Activated naive CD8-positive, alpha-beta T cell treated with anti-CD3 and anti-CD28 coated beads, Interleukin-2, amount 10 ng/mL, durations not matched to agents 7 days and 5 days (primary cell): ENCODE measurements around the gene C4A. TPM values are rescaled to one million over a fixed set of nuclear protein-coding genes. Genes with fewer than 3 reads are reported as not detected.
A peak's percentile ranks its signal among the peaks of the same experiment; 100 is the strongest.

Source experiments
- ATAC-seq: fragments of 150-1000 bp; cut with Tn5 transposase; one replicate; pipeline ENCODE4 v1.10.0; 2021; ENCODE audit warnings: low read depth, moderate library complexity
- POLR2A ChIA-PET: fragments of 350-600 bp; sonication (Branson Sonifier 250); formaldehyde crosslinking; loops from one replicate; lab custom pipeline; 2021; ENCODE audit warnings: antibody characterized with exemption; lab: Charles Lee
- DNase-seq: peaks from one replicate; pipeline ENCODE4 v3.0.0; 2021
- H3K27ac Mint-ChIP-seq: one replicate; pipeline ENCODE4 v1.8.0; 2022; ENCODE audit warnings: mild to moderate bottlenecking, mixed read lengths
- H3K27me3 Mint-ChIP-seq: one replicate; pipeline ENCODE4 v1.8.0; 2022; ENCODE audit warnings: mild to moderate bottlenecking, moderate library complexity, mixed read lengths
- H3K36me3 Mint-ChIP-seq: one replicate; pipeline ENCODE4 v1.8.0; 2021; ENCODE audit warnings: mild to moderate bottlenecking, mixed read lengths
- H3K4me1 Mint-ChIP-seq: one replicate; pipeline ENCODE4 v1.8.0; 2021; ENCODE audit warnings: mixed read lengths
- H3K4me3 Mint-ChIP-seq: one replicate; pipeline ENCODE4 v1.8.0; 2022; ENCODE audit warnings: mild to moderate bottlenecking, moderate library complexity, mixed read lengths
- H3K9me3 Mint-ChIP-seq: one replicate; pipeline ENCODE4 v1.8.0; 2021; ENCODE audit warnings: mixed read lengths
- total RNA-seq, 2 experiments: library from RNA; stranded (reverse); gene quantifications; one replicate each; pipeline ENCODE4 v1.2.3, GENCODE V29; 2021

C4A gene
- total RNA-seq, 2 experiments from 2014 or later, result 3.4 to 6.7 TPM

DNA sequence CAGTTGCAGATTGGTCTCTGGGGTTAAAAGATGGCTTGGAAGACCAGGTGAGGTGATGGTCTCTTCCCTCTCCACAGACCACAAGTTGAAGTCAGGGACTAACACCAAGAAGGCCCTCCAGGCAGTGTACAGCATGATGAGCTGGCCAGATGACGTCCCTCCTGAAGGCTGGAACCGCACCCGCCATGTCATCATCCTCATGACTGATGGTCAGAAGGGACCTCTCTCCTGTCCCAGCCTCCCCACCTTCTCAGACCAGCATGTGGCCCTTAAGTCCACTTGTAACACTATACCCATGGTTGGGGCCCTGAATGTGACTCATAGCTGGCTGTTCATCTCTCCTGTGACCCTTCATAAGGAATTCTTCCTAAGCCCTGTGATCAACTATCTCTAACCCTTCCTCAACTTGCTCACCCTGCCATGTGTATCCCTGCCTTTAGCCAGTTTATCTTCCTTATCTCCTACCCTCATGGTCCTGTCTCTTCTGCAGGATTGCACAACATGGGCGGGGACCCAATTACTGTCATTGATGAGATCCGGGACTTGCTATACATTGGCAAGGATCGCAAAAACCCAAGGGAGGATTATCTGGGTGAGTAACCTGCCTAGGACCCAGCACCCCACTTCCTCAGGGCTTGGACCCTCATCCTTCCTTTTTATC is 33.0 kb upstream of the C4A start:
- POLR2A ChIA-PET, result interaction anchor here (1.0 kb wide), 1 partner anchor 51 kb away, joined by 3 read pairs; the partner anchor contains the start of gene EHMT2

GRCh38 chr6:31949926-31950548 is 31.8 kb upstream of the C4A start:
- no peak overlapping the region for H3K27ac Mint-ChIP-seq
- no peaks in the 10 kb centered on the region for H3K9me3 Mint-ChIP-seq
- no peak for ATAC-seq
- POLR2A ChIA-PET, result interaction anchor here (1.0 kb wide), 1 partner anchor 52 kb away, joined by 3 read pairs; the partner anchor contains the start of gene EHMT2
- no peak for DNase-seq
- H3K27me3 Mint-ChIP-seq, result peaks cover 5% of the 10 kb centered on the region
- H3K4me1 Mint-ChIP-seq, result peaks cover 9% of the 10 kb centered on the region
- H3K36me3 Mint-ChIP-seq, result peaks cover 20% of the 10 kb centered on the region
- no peak overlapping the region for H3K4me3 Mint-ChIP-seq

More for the DNA sequence above, 33.0 kb upstream of the C4A start:
- Mint-ChIP-seq H3K4me3 (no peak overlapping the region), H3K27me3 (peaks cover 5% of the 10 kb centered on the region), H3K27ac (no peak overlapping the region), H3K4me1 (peaks cover 9% of the 10 kb centered on the region), H3K9me3 (no peaks in the 10 kb centered on the region), H3K36me3 (peaks cover 12% of the 10 kb centered on the region)
- DNase-seq (no peak), ATAC-seq (no peak)

- Mint-ChIP-seq H3K9me3 (no peaks in the 10 kb centered on the region), H3K27me3 (peaks cover 3% of the 10 kb centered on the region), H3K4me1 (peaks cover 4% of the 10 kb centered on the region), H3K36me3 (peaks cover 24% of the 10 kb centered on the region), H3K4me3 (no peak overlapping the region), H3K27ac (no peak overlapping the region)
- DNase-seq, result peak; percentile 52
- peak; percentile 59 for ATAC-seq
- POLR2A ChIA-PET, result interaction anchor here (0.9 to 1.7 kb wide), 4 partner anchors 18 to 54 kb away, joined by 3 to 9 read pairs (median 5); partner anchors contain the start of genes DXO and EHMT2
These were observed 29.6 kb upstream of the C4A start for GRCh38 chr6:31952140-31952805.

DNA sequence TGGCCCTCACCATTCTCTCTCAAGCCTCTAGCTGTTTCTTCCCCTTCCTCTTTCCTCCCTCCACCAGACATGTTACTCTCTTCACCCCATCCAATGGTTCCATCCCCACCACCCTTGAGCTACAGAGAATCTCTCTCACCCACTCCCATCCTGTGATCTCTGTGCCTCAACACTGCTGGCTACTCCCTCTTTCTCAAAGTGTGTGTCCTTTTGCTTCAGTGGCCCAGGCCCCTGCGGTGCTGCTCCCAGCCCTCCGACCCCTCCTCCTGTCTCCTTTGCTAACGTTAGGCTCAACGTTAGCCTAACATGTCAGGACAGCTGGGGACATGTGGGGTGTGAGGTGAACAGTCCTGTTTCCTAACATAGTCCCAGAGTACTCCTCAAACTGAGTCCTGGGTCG is 29.0 kb upstream of the C4A start:
- Mint-ChIP-seq H3K4me3 (no peak overlapping the region), H3K36me3 (peaks cover 21% of the 10 kb centered on the region), H3K4me1 (peaks cover 8% of the 10 kb centered on the region), H3K9me3 (no peaks in the 10 kb centered on the region), H3K27ac (peak overlapping the region; percentile 4), H3K27me3 (no peaks in the 10 kb centered on the region)
- POLR2A ChIA-PET, result interaction anchor here (1.3 to 1.7 kb wide), 2 partner anchors 17 to 19 kb away, joined by 3 to 9 read pairs; partner anchors contain the start of gene DXO
- DNase-seq (no peak), ATAC-seq (no peak)

GRCh38 chr6:31954511-31954910 is 27.3 kb upstream of the C4A start:
- Mint-ChIP-seq H3K4me3 (no peak overlapping the region), H3K27ac (no peak overlapping the region), H3K36me3 (peaks cover 21% of the 10 kb centered on the region), H3K27me3 (no peaks in the 10 kb centered on the region), H3K4me1 (peaks cover 12% of the 10 kb centered on the region), H3K9me3 (no peaks in the 10 kb centered on the region)
- POLR2A ChIA-PET, result no interaction called here
- DNase-seq (no peak), ATAC-seq (no peak)

DNA sequence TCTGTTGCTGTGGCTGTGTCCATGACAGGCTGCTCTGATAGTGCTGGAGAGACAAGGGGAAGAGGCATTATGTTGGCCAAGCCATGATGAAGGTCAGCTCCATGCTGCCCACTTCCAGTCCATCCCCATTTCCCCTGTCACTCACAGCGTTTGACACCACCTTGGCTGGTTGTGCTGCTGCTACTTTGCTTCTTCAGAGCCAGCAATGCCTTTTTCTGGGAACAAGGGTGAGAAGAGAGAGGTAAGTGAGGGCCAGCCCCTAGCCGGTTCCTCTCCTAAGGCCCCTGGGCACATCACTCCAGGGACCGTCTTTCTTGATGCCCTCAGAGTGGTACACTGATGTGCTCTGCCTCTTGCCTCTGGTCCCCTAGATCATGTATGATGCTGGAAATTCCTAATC is 25.1 kb upstream of the C4A start:
- H3K27ac Mint-ChIP-seq, result no peak overlapping the region
- POLR2A ChIA-PET, result interaction anchor here (4.5 kb wide), 1 partner anchor 13 kb away, joined by 91 read pairs; the partner anchor contains the start of gene DXO

GRCh38 chr6:31958412-31958740 is 23.5 kb upstream of the C4A start:
- Mint-ChIP-seq H3K4me1 (peaks cover 24% of the 10 kb centered on the region), H3K27ac (peak overlapping the region; percentile 87), H3K9me3 (no peaks in the 10 kb centered on the region), H3K36me3 (peaks cover 27% of the 10 kb centered on the region), H3K27me3 (no peaks in the 10 kb centered on the region), H3K4me3 (peak overlapping the region; percentile 97)
- DNase-seq, result no peak
- ATAC-seq, result no peak
- POLR2A ChIA-PET, result interaction anchor here (0.8 to 4.5 kb wide), 7 partner anchors 12 to 237 kb away, joined by 3 to 91 read pairs (median 5); partner anchors contain the start of genes CLIC1, DXO, EHMT2 and NEU1

More for the DNA sequence above, 25.1 kb upstream of the C4A start:
- Mint-ChIP-seq H3K4me1 (peaks cover 24% of the 10 kb centered on the region), H3K9me3 (no peaks in the 10 kb centered on the region), H3K36me3 (peaks cover 26% of the 10 kb centered on the region), H3K4me3 (no peak overlapping the region), H3K27me3 (no peaks in the 10 kb centered on the region)
- DNase-seq, result no peak
- no peak for ATAC-seq

GRCh38 chr6:31958741-31959739 is 22.8 kb upstream of the C4A start, which contains the start of the genes NELFE and SKIC2:
TSS of gene NELFE (minus strand) at chr6:31958971. CDS start at chr6:31958446, 525 bp downstream.
TSS of gene SKIC2 (plus strand) at chr6:31959175. CDS start at chr6:31959193, 18 bp downstream.
- Mint-ChIP-seq H3K9me3 (no peaks in the 10 kb centered on the region), H3K36me3 (peaks cover 28% of the 10 kb centered on the region), H3K4me3 (peak within 1 kb of the TSS; percentile 97), H3K27ac (peak within 1 kb of the TSS; percentile 98), H3K4me1 (peaks cover 24% of the 10 kb centered on the region), H3K27me3 (no peaks in the 10 kb centered on the region)
- POLR2A ChIA-PET, result interaction anchor here (0.6 to 4.5 kb wide), 11 partner anchors 11 to 1912 kb away, joined by 3 to 91 read pairs (median 5); partner anchors contain the start of genes BAG6, CLIC1, DXO and EHMT2
- ATAC-seq (peak; percentile 97), DNase-seq (peak; percentile 99)

DNA sequence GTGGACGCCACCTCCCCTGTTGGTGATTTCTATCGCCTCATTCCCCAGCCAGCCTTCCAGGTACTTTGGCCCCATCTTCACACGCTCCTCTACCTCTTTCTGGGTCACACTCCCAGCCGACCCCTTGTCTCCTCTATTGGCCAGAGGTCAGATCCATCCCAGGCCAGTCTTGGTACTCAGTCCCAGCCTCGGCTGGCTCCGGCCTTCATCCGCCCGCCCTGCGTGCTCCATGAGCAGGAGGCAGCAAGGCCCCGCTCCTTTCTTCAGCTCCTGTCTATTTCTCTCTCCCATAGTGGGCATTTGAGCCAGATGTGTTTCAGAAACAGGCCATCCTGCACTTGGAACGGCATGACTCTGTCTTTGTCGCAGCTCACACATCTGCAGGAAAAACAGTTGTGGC is 20.2 kb upstream of the C4A start:
- ATAC-seq (no peak), DNase-seq (no peak)
- POLR2A ChIA-PET, result interaction anchor here (1.3 kb wide), 1 partner anchor 10 kb away, joined by 5 read pairs; the partner anchor contains the start of gene DXO
- Mint-ChIP-seq H3K27ac (peak overlapping the region; percentile 30), H3K9me3 (no peaks in the 10 kb centered on the region), H3K27me3 (no peaks in the 10 kb centered on the region), H3K4me3 (no peak overlapping the region), H3K36me3 (peaks cover 20% of the 10 kb centered on the region), H3K4me1 (peaks cover 24% of the 10 kb centered on the region)

- no peak for ATAC-seq
- H3K36me3 Mint-ChIP-seq, result peaks cover 27% of the 10 kb centered on the region
- POLR2A ChIA-PET, result interaction anchor here (0.6 kb wide), 1 partner anchor 131 kb away, joined by 4 read pairs; no protein-coding TSS in a partner anchor
These were observed 17.9 kb upstream of the C4A start for GRCh38 chr6:31963921-31964320.

DNA sequence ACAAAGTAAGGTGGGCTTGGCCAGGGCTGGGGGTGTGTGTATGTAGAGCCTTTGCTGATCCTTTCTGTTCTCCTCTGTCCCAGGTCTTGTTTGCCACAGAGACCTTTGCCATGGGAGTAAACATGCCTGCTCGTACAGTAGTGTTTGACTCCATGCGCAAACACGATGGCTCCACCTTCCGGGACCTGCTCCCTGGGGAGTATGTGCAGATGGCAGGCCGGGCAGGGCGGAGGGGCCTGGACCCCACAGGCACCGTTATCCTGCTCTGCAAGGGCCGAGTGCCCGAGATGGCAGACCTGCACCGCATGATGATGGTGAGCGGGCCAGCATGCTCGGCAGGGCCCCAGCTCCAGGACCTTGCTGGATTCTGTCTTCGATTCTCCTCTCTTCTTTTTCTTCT is 16.2 kb upstream of the C4A start:
- ATAC-seq, result no peak
- POLR2A ChIA-PET, result no interaction called here
- Mint-ChIP-seq H3K4me3 (no peak overlapping the region), H3K36me3 (peaks cover 36% of the 10 kb centered on the region), H3K9me3 (no peaks in the 10 kb centered on the region), H3K27ac (no peak overlapping the region), H3K27me3 (no peaks in the 10 kb centered on the region), H3K4me1 (peaks cover 15% of the 10 kb centered on the region)
- peak; percentile 28 for DNase-seq

More at GRCh38 chr6:31963921-31964320, 17.9 kb upstream of the C4A start:
- Mint-ChIP-seq H3K27ac (peak overlapping the region; percentile 54), H3K4me3 (no peak overlapping the region), H3K9me3 (no peaks in the 10 kb centered on the region), H3K4me1 (peaks cover 13% of the 10 kb centered on the region), H3K27me3 (no peaks in the 10 kb centered on the region)
- no peak for DNase-seq

DNA sequence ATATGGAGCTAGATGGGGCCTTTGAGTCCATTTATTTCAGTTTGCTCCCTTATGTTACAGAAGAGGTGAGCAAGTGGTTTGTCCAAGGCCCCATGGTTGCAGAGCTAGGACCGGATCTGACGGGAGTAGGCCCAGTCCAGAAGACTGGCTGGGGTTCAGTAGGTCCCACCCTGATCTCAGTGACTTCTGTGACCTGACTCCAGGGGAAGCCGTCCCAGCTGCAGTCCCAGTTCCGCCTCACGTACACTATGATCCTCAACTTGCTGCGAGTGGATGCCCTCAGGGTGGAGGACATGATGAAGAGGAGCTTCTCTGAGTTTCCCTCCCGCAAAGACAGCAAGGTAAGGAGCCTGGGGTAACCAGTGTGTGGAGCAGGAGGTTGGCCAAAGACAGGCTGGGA is 15.4 kb upstream of the C4A start:
- Mint-ChIP-seq H3K9me3 (no peaks in the 10 kb centered on the region), H3K36me3 (peaks cover 34% of the 10 kb centered on the region), H3K27ac (no peak overlapping the region), H3K4me1 (peaks cover 15% of the 10 kb centered on the region), H3K27me3 (no peaks in the 10 kb centered on the region), H3K4me3 (no peak overlapping the region)
- POLR2A ChIA-PET, result interaction anchor here (7.5 kb wide), 1 partner anchor 8 kb away, joined by 91 read pairs; the partner anchor contains the start of genes NELFE and SKIC2
- no peak for ATAC-seq
- no peak for DNase-seq
